ENCODE measurements around the gene CENPX. TPM values are rescaled to one million over a fixed set of nuclear protein-coding genes. Genes with fewer than 3 reads are reported as not detected.

CENPX gene
- total RNA-seq, 1 experiment from 2014 or later, result 187 TPM

DNA sequence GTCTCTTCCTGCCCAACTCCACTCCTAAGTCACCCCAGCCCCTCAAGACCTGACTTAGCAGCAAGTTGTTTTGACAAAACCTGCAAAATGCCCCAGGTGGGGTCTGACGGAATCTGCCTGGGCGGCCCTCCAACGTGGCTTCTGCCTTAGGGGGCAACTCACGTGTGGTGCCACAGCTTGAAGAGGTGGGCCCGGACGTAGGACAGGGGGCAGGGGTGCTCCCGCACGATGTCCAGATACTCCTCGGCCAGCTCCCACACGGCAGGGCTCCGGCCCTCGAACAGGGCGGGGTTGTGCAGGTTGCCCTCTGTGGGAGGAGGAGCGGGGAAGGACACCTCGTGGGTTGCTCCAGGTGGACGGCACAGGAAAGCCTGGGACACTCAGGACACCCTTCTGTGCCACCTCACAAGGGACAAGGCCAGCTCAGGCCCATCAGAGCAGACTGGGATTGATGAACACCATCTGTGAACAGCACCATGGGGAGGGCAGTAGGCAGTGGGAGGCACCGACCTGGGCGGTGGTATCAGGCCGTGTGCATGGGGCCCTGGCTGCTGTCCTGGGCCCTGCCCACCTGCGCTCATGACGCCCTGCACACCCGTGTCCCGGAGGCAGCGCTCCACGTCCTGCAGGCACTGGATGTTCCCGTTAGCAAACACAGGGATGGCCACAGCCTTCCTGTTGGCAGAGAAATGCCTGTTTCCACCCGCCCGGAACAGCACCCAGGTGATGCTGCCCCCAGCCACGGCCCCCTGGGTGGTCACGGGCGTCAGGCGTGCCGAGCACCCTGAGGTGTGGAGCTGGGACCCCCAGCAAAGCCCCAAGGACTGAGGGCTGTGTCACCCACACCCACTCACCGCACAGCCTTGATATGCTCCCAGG lies 38.6 kb upstream of the CENPX start:
- no TSS peak for BruUV-seq (replicated peaks)
- DNase-seq (ENCODE audit: low read depth, low spot score), result no peak
- Histone ChIP-seq H3K27me3 (ENCODE audit: control insufficient read depth, insufficient read depth, low read length) (no peaks in the 10 kb centered on the region), H3K4me1 (ENCODE audit: control insufficient read depth, insufficient read depth, low read length) (peaks cover 28% of the 10 kb centered on the region), H3K4me3 (ENCODE audit: low read depth in 2 of 2, low read length in 2 of 2) (no peak overlapping the region), H3K9me3 (ENCODE audit: control insufficient read depth, insufficient read depth, low read depth, low read length) (no peaks in the 10 kb centered on the region), H3K36me3 (ENCODE audit: control insufficient read depth, insufficient read depth, low read length) (peaks cover 3% of the 10 kb centered on the region; the same call in 1 of the 2 replicates), H3K27ac (ENCODE audit: low read length) (no peak overlapping the region)
- TF ChIP-seq SIN3A (IDR thresholded peaks at IDR 0.05; ENCODE audit: borderline replicate concordance, insufficient read depth, low read depth, low read length), result no peak
- TF ChIP-seq, protein P1, sequence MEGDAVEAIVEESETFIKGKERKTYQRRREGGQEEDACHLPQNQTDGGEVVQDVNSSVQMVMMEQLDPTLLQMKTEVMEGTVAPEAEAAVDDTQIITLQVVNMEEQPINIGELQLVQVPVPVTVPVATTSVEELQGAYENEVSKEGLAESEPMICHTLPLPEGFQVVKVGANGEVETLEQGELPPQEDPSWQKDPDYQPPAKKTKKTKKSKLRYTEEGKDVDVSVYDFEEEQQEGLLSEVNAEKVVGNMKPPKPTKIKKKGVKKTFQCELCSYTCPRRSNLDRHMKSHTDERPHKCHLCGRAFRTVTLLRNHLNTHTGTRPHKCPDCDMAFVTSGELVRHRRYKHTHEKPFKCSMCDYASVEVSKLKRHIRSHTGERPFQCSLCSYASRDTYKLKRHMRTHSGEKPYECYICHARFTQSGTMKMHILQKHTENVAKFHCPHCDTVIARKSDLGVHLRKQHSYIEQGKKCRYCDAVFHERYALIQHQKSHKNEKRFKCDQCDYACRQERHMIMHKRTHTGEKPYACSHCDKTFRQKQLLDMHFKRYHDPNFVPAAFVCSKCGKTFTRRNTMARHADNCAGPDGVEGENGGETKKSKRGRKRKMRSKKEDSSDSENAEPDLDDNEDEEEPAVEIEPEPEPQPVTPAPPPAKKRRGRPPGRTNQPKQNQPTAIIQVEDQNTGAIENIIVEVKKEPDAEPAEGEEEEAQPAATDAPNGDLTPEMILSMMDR (IDR thresholded peaks at IDR 0.05), result no peak
- TF ChIP-seq TCF7L2 (IDR thresholded peaks at IDR 0.05; ENCODE audit: low read depth, low read length), result no peak
- TF ChIP-seq, protein P2, sequence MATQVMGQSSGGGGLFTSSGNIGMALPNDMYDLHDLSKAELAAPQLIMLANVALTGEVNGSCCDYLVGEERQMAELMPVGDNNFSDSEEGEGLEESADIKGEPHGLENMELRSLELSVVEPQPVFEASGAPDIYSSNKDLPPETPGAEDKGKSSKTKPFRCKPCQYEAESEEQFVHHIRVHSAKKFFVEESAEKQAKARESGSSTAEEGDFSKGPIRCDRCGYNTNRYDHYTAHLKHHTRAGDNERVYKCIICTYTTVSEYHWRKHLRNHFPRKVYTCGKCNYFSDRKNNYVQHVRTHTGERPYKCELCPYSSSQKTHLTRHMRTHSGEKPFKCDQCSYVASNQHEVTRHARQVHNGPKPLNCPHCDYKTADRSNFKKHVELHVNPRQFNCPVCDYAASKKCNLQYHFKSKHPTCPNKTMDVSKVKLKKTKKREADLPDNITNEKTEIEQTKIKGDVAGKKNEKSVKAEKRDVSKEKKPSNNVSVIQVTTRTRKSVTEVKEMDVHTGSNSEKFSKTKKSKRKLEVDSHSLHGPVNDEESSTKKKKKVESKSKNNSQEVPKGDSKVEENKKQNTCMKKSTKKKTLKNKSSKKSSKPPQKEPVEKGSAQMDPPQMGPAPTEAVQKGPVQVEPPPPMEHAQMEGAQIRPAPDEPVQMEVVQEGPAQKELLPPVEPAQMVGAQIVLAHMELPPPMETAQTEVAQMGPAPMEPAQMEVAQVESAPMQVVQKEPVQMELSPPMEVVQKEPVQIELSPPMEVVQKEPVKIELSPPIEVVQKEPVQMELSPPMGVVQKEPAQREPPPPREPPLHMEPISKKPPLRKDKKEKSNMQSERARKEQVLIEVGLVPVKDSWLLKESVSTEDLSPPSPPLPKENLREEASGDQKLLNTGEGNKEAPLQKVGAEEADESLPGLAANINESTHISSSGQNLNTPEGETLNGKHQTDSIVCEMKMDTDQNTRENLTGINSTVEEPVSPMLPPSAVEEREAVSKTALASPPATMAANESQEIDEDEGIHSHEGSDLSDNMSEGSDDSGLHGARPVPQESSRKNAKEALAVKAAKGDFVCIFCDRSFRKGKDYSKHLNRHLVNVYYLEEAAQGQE (IDR thresholded peaks at IDR 0.05; ENCODE audit: insufficient read depth in 1 of 2, low read depth in 2 of 2, low read length in 1 of 2), result no peak
- no peak for TF ChIP-seq POLR2AphosphoS5 (IDR thresholded peaks at IDR 0.05; ENCODE audit: low read depth, low read length)
- ATAC-seq, result no peak
- CTCF ChIA-PET, result no interaction called here
- intact Hi-C loops (cut with micrococcal nuclease; ENCODE audit: unreplicated experiment) (no loop called here), in situ Hi-C loops (cut with HindIII; ENCODE audit: low pct_unique_long_range_greater_than_20kb, low sequenced_read_pairs) (no loop called here)
- POLR2A ChIA-PET, result no interaction called here

DNA sequence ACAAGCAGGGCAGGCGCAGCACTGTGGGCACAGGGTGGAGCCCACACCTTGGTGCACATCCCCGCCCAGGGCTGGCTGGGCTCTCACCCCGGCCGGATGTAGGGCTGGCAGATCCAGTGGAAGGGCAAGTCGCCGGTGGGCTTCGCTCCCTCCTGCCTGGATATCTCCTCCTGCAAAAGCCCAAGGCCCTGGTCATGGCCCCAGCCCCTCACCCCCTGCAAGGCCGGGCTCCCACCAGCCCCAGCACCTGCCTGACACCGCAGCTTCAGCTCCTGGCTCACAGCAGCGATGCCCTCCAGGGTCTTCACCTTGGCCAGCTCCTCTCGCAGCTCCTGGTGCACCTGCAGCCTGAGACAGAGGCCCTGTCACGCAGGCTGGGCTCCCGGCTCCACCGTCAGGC lies 37.9 kb upstream of the CENPX start:
- no peaks in the 10 kb centered on the region for H3K27me3 ChIP-seq (ENCODE audit: control insufficient read depth, insufficient read depth, low read length)
- intact Hi-C loops (cut with micrococcal nuclease; ENCODE audit: unreplicated experiment), result no loop called here
- no TSS peak for BruUV-seq (replicated peaks)
- ChIA-PET POLR2A (no interaction called here), CTCF (no interaction called here)
- no peak overlapping the region for H3K27ac ChIP-seq (ENCODE audit: low read length)
- in situ Hi-C loops (cut with HindIII; ENCODE audit: low pct_unique_long_range_greater_than_20kb, low sequenced_read_pairs), result no loop called here
- peaks cover 25% of the 10 kb centered on the region for H3K4me1 ChIP-seq (ENCODE audit: control insufficient read depth, insufficient read depth, low read length)
- H3K36me3 ChIP-seq (ENCODE audit: control insufficient read depth, insufficient read depth, low read length), result peaks cover 3% of the 10 kb centered on the region; the same call in 1 of the 2 replicates
- TF ChIP-seq TCF7L2 (IDR thresholded peaks at IDR 0.05; ENCODE audit: low read depth, low read length), result no peak
- TF ChIP-seq POLR2AphosphoS5 (IDR thresholded peaks at IDR 0.05; ENCODE audit: low read depth, low read length), result no peak
- TF ChIP-seq SIN3A (IDR thresholded peaks at IDR 0.05; ENCODE audit: borderline replicate concordance, insufficient read depth, low read depth, low read length), result no peak
- TF ChIP-seq, protein P1 (IDR thresholded peaks at IDR 0.05), result no peak
- TF ChIP-seq, protein P2 (IDR thresholded peaks at IDR 0.05; ENCODE audit: insufficient read depth in 1 of 2, low read depth in 2 of 2, low read length in 1 of 2), result no peak
- ATAC-seq (no peak), DNase-seq (ENCODE audit: low read depth, low spot score) (no peak)
- H3K4me3 ChIP-seq (ENCODE audit: low read depth in 2 of 2, low read length in 2 of 2), result no peak overlapping the region
- no peaks in the 10 kb centered on the region for H3K9me3 ChIP-seq (ENCODE audit: control insufficient read depth, insufficient read depth, low read depth, low read length)
